ENCODE data around the gene ZNF407.

ZNF407 gene

DNA sequence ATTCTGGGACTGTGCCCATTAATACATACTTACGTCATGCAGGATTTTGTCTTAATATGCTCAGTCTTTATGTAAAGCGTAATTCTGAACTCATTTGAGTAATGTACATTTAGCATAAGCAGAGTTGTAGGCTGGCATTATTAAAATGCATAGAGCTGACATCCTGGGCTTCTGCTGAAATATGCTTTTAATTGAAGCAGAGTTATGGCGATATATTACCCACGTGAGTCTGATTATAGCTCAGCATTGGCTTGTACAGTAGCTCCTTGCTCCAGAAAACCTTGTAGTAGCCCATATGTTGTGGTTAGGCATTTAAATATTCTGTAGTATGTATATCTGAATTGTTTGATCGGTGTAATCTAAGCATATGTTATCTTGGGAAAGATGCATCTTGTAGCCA is 377.3 kb downstream of the ZNF407 start:
- H3K4me3 ChIP-seq (ENCODE audit: low read depth, low read length): no peak overlapping the region
- DNase-seq (ENCODE audit: low read depth): peak; percentile 35
- no peak for TF ChIP-seq CTCF (IDR thresholded peaks at IDR 0.05; ENCODE audit: control insufficient read depth, extremely low read depth, insufficient read depth)

DNA sequence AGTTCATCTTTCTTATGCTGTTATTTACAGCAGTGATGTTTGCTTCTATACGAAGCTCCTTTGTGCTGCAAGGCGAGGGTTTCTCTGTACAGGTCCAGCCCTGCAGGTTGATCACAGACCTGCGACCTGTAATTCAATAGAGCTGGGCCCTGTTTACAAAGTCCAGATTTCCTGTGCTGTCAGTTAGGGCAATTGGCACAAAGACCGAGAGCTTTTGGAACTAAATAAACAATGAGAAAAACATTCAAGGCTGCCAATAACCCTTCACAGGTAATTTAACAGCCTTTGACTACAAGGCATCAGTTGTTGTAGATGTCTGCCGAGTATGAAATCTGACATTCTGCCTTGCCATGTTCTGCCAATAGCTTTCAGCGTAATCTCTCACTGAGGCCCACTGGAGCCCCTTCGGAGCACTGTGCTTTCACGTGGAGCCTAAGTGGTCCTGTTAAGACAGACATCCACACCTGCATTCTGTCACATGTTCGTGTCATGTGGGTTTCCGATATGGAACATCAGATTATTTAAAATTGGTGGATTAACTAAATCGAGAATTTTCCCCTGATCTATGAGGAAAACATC is 378.8 kb downstream of the ZNF407 start:
- TF ChIP-seq CTCF (IDR thresholded peaks at IDR 0.05; ENCODE audit: control insufficient read depth, extremely low read depth, insufficient read depth): no peak
- peak; percentile 82 for DNase-seq (ENCODE audit: low read depth)

GRCh38 chr18:74977041-74977440 is 379.4 kb downstream of the ZNF407 start:
- no peak overlapping the region for H3K4me3 ChIP-seq (ENCODE audit: low read depth, low read length)
- DNase-seq (ENCODE audit: low read depth): no peak
- no peak for TF ChIP-seq CTCF (IDR thresholded peaks at IDR 0.05; ENCODE audit: control insufficient read depth, extremely low read depth, insufficient read depth)

More for the DNA sequence above, 378.8 kb downstream of the ZNF407 start:
- no peak overlapping the region for H3K4me3 ChIP-seq (ENCODE audit: low read depth, low read length)

DNA sequence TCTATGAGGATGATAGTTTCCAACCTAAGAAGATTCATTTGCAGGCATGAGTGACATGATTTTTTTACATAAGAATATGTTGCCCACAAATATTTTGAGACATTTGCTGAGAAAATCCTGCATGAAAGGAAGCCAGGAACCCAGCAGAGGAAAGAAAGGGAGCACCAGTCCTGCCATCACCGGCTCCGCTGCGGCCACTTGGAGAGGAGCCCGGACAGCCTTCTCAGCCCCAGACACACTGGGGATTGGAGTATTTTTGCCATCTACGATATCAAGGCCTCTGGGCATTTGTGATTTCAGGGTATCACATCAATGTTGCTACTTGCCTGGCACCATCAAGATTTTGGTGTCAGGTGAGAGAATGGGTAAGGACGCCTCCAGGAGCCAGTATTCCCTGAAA is 383.0 kb downstream of the ZNF407 start:
- TF ChIP-seq CTCF (IDR thresholded peaks at IDR 0.05; ENCODE audit: control insufficient read depth, extremely low read depth, insufficient read depth): no peak
- DNase-seq (ENCODE audit: low read depth): no peak
- no peak overlapping the region for H3K4me3 ChIP-seq (ENCODE audit: low read depth, low read length)

- TF ChIP-seq CTCF (IDR thresholded peaks at IDR 0.05; ENCODE audit: control insufficient read depth, extremely low read depth, insufficient read depth): no peak
- no peak overlapping the region for H3K4me3 ChIP-seq (ENCODE audit: low read depth, low read length)
Measured at GRCh38 chr18:74981476-74981875, 383.8 kb downstream of the ZNF407 start.

DNA sequence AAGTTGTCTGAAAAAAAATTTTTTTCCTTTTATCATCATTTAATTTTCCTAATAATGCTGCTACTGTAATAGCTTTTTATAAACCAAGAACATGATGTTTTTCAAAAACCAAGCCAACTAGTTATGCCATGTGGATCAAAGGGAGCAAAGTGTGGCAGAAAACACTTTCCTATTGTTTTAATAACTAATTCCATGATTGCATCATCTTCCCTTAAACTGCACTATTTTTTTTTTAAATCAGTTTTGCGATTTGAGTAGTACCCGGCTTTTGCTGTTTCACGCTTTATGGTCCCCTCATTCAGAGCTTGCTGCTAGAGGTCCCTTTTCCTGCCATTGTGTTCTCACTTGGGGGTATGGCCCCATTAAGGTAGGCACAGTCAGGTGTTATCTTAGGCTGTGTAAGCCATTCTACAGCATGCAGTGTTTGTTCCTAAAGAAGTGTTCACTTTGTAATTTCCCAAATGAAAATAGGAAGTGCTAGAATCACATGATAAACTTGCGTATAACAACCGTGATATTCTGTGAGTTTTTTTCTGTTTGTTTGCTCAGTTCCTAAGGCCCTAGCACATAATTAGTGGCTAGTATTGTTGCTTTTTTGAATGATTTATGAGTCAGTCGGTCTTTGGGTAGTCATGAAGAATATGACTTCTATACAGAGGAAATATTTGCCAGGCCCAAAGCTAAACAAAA is 385.4 kb downstream of the ZNF407 start:
- DNase-seq (ENCODE audit: low read depth): no peak
- H3K4me3 ChIP-seq (ENCODE audit: low read depth, low read length): no peak overlapping the region
- no peak for TF ChIP-seq CTCF (IDR thresholded peaks at IDR 0.05; ENCODE audit: control insufficient read depth, extremely low read depth, insufficient read depth)

More at GRCh38 chr18:74981476-74981875, 383.8 kb downstream of the ZNF407 start:
- no peak for DNase-seq (ENCODE audit: low read depth)

DNA sequence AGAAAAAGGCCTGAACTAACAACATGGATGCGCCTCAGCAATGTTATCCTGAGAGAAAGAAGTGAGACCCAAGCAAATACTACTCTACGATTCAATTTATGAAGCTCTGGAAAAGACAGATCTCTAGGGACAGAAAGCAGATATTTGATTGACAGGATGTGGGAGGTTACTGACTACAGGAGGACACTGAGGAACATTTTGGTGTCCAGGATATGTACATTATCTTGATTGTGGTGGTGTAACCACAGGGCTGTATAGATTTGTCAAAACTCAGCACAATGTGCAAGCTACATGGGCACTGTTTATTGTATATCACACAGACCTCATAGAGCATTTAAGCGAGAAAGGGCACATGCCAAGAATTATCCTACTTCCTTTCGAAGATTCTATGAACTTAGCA is 391.5 kb downstream of the ZNF407 start:
- DNase-seq (ENCODE audit: low read depth): no peak
- H3K4me3 ChIP-seq (ENCODE audit: low read depth, low read length): no peak overlapping the region
- no peak for TF ChIP-seq CTCF (IDR thresholded peaks at IDR 0.05; ENCODE audit: control insufficient read depth, extremely low read depth, insufficient read depth)
